Loucy (cell line): ENCODE measurements around the gene QRICH1.

Experiments used
- H2AFZ ChIP-seq: fragments of 200-600 bp; sonication (generic); 2 replicates; pipeline ENCODE4 v1.6.0; 2016; ENCODE audit warnings: antibody characterized with exemption, mild to moderate bottlenecking, low read length, moderate library complexity
- H3F3A ChIP-seq: fragments of 200-600 bp; 2 replicates; pipeline ENCODE4 v1.6.0; 2016; ENCODE audit warnings: antibody characterized with exemption, low read depth, mild to moderate bottlenecking
- H3K27me3 ChIP-seq: fragments of 200-600 bp; sonication (generic); 2 replicates; pipeline ENCODE4 v1.6.1; 2014; ENCODE audit warnings: low read length, mild to moderate bottlenecking; ENCODE audit not compliant: insufficient read depth, poor library complexity, severe bottlenecking
- H3K36me3 ChIP-seq: fragments of 200-600 bp; sonication (generic); 2 replicates; pipeline ENCODE4 v1.6.1; 2016; ENCODE audit warnings: low read length; ENCODE audit not compliant: insufficient read depth
- H3K4me1 ChIP-seq: fragments of 200-600 bp; sonication (generic); 2 replicates; pipeline ENCODE4 v1.5.1; 2014; ENCODE audit warnings: low read length, mild to moderate bottlenecking; ENCODE audit not compliant: insufficient read depth, poor library complexity, severe bottlenecking
- H3K4me2 ChIP-seq: fragments of 200-600 bp; sonication (generic); 2 replicates; pipeline ENCODE4 v1.6.0; 2014; ENCODE audit warnings: antibody characterized with exemption, low read length, low read depth, mild to moderate bottlenecking; ENCODE audit not compliant: poor library complexity, severe bottlenecking
- H3K4me3 ChIP-seq: fragments of 200-600 bp; sonication (generic); 2 replicates; pipeline ENCODE4 v1.5.1; 2014; ENCODE audit warnings: low read length, mild to moderate bottlenecking, mixed read lengths; ENCODE audit not compliant: poor library complexity, severe bottlenecking
- H3K79me2 ChIP-seq: fragments of 200-600 bp; sonication (generic); 2 replicates; pipeline ENCODE4 v1.6.1; 2014; ENCODE audit warnings: low read length; ENCODE audit not compliant: insufficient read depth
- H3K9ac ChIP-seq: fragments of 200-600 bp; sonication (generic); 2 replicates; pipeline ENCODE4 v1.6.0; 2014; ENCODE audit warnings: mild to moderate bottlenecking, low read depth, low read length, moderate library complexity; ENCODE audit not compliant: poor library complexity, severe bottlenecking
- H3K9me2 ChIP-seq: fragments of 200-600 bp; sonication (generic); replicated peaks from 2 replicates; pipeline ENCODE4 v1.6.1; 2016; ENCODE audit warnings: low read depth, low read length, mixed read lengths
- H3K9me3 ChIP-seq: fragments of 200-600 bp; sonication (generic); 2 replicates; pipeline ENCODE4 v1.6.1; 2014; ENCODE audit warnings: mild to moderate bottlenecking, antibody characterized with exemption, low read length, low read depth; ENCODE audit not compliant: insufficient read depth
- H4K20me1 ChIP-seq: fragments of 200-600 bp; sonication (generic); 2 replicates; pipeline ENCODE4 v1.6.0; 2014; ENCODE audit warnings: antibody characterized with exemption, low read length, mild to moderate bottlenecking; ENCODE audit not compliant: insufficient read depth, poor library complexity, severe bottlenecking
- CTCF ChIP-seq: fragments of 200-600 bp; sonication (generic); conservative IDR thresholded peaks from 2 replicates; pipeline ENCODE4 v1.5.1; 2014; ENCODE audit warnings: mild to moderate bottlenecking, antibody characterized with exemption, low read length
- EZH2phosphoT487 ChIP-seq: fragments of 200-600 bp; IDR thresholded peaks from 2 replicates; pipeline ENCODE4 v1.6.1; 2018; ENCODE audit warnings: antibody characterized with exemption, mild to moderate bottlenecking, moderate library complexity, borderline replicate concordance

Gene QRICH1

GRCh38 chr3:49079270-49079669 lies 14.6 kb downstream of the QRICH1 start:
- no peaks in the 10 kb centered on the region for H3K9me2 ChIP-seq
- no peaks in the 10 kb centered on the region for H3K9me3 ChIP-seq
- no peak overlapping the region for H3K9ac ChIP-seq
- H3K4me2 ChIP-seq: no peak overlapping the region
- H3K27me3 ChIP-seq: no peaks in the 10 kb centered on the region
- peaks cover 26% of the 10 kb centered on the region for H4K20me1 ChIP-seq
- H3K4me3 ChIP-seq: no peak overlapping the region
- no peaks in the 10 kb centered on the region for H3F3A ChIP-seq
- H3K36me3 ChIP-seq: peaks cover 41% of the 10 kb centered on the region
- H3K4me1 ChIP-seq: no peaks in the 10 kb centered on the region
- no peak overlapping the region for H2AFZ ChIP-seq
- H3K79me2 ChIP-seq: peaks cover 65% of the 10 kb centered on the region
- no peak for TF ChIP-seq CTCF
- TF ChIP-seq EZH2phosphoT487: no peak

GRCh38 chr3:49076646-49077045 lies 17.2 kb downstream of the QRICH1 start:
- peaks cover 39% of the 10 kb centered on the region for H3K79me2 ChIP-seq
- H3K36me3 ChIP-seq: peaks cover 67% of the 10 kb centered on the region
- TF ChIP-seq CTCF (no peak), EZH2phosphoT487 (no peak)

GRCh38 chr3:49076116-49076515 lies 17.8 kb downstream of the QRICH1 start:
- peaks cover 72% of the 10 kb centered on the region for H3K36me3 ChIP-seq
- H3K9ac ChIP-seq: no peak overlapping the region
- no peak overlapping the region for H3K4me2 ChIP-seq
- no peak overlapping the region for H2AFZ ChIP-seq
- no peaks in the 10 kb centered on the region for H3K9me2 ChIP-seq
- no peaks in the 10 kb centered on the region for H3K4me1 ChIP-seq
- H3F3A ChIP-seq: no peaks in the 10 kb centered on the region
- no peak for TF ChIP-seq CTCF
- no peak for TF ChIP-seq EZH2phosphoT487
- H4K20me1 ChIP-seq: peaks cover 17% of the 10 kb centered on the region
- no peaks in the 10 kb centered on the region for H3K27me3 ChIP-seq
- no peaks in the 10 kb centered on the region for H3K9me3 ChIP-seq
- H3K79me2 ChIP-seq: peaks cover 34% of the 10 kb centered on the region
- H3K4me3 ChIP-seq: no peak overlapping the region

More at GRCh38 chr3:49076646-49077045, 17.2 kb downstream of the QRICH1 start:
- H3K9ac ChIP-seq: no peak overlapping the region
- H3K4me2 ChIP-seq: no peak overlapping the region
- no peaks in the 10 kb centered on the region for H3K9me3 ChIP-seq
- H2AFZ ChIP-seq: no peak overlapping the region
- no peaks in the 10 kb centered on the region for H3K4me1 ChIP-seq
- H3K4me3 ChIP-seq: no peak overlapping the region
- no peaks in the 10 kb centered on the region for H3K9me2 ChIP-seq
- H3K27me3 ChIP-seq: no peaks in the 10 kb centered on the region
- no peaks in the 10 kb centered on the region for H3F3A ChIP-seq
- H4K20me1 ChIP-seq: peaks cover 20% of the 10 kb centered on the region
